IMR-90 (cell line): ENCODE results near the gene FEM1A.

Experiments used
- BHLHE40 ChIP-seq: fragments of 150-350 bp; IDR thresholded peaks from 2 replicates; pipeline ENCODE4 v1.6.1; 2016; ENCODE audit warnings: mild to moderate bottlenecking, low read depth, low read length
- MXI1 ChIP-seq: IDR thresholded peaks from 2 replicates; pipeline ENCODE4 v1.6.1; 2012; ENCODE audit warnings: low read depth, mild to moderate bottlenecking, low read length, moderate library complexity, borderline replicate concordance
- POLR2A ChIP-seq: IDR thresholded peaks from 2 replicates; pipeline ENCODE4 v1.6.1; 2012; ENCODE audit warnings: mild to moderate bottlenecking, low read depth, low read length
- TF ChIP-seq, protein P1 (sequence below): conservative IDR thresholded peaks from 2 replicates; pipeline ENCODE4 v1.5.1; 2012; ENCODE audit warnings: mild to moderate bottlenecking, low read depth, low read length, improper control_type of control experiment

DNA sequence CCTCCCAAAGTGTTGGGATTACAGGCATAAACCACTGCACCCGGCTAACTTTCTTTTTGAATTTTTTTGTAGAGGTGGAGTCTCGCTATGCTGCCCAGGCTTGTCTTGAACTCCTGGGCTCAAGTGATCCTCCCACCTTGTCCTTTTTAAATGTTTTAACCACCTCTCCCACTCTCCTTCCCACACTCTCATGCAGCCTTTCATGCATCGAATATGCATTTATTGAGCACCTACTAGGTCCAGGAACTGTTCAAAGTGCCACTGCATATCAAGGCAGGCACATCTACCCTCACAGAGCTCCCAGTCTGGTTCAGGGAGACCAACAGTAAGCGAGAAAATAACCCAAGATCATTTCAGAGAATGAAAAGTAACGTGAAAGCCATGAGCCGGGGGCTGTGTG lies 38.8 kb downstream of the FEM1A start:
- TF ChIP-seq BHLHE40 (no peak), POLR2A (no peak), MXI1 (no peak)
- TF ChIP-seq, protein P1, sequence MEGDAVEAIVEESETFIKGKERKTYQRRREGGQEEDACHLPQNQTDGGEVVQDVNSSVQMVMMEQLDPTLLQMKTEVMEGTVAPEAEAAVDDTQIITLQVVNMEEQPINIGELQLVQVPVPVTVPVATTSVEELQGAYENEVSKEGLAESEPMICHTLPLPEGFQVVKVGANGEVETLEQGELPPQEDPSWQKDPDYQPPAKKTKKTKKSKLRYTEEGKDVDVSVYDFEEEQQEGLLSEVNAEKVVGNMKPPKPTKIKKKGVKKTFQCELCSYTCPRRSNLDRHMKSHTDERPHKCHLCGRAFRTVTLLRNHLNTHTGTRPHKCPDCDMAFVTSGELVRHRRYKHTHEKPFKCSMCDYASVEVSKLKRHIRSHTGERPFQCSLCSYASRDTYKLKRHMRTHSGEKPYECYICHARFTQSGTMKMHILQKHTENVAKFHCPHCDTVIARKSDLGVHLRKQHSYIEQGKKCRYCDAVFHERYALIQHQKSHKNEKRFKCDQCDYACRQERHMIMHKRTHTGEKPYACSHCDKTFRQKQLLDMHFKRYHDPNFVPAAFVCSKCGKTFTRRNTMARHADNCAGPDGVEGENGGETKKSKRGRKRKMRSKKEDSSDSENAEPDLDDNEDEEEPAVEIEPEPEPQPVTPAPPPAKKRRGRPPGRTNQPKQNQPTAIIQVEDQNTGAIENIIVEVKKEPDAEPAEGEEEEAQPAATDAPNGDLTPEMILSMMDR, result no peak
